ENCODE data around the gene PLD1. TPM values are rescaled to one million over a fixed set of nuclear protein-coding genes. Genes with fewer than 3 reads are reported as not detected.

PLD1 gene
- total RNA-seq, 6 experiments from 2014 or later, result 13.3 to 29.9 (median 18.5) TPM

DNA sequence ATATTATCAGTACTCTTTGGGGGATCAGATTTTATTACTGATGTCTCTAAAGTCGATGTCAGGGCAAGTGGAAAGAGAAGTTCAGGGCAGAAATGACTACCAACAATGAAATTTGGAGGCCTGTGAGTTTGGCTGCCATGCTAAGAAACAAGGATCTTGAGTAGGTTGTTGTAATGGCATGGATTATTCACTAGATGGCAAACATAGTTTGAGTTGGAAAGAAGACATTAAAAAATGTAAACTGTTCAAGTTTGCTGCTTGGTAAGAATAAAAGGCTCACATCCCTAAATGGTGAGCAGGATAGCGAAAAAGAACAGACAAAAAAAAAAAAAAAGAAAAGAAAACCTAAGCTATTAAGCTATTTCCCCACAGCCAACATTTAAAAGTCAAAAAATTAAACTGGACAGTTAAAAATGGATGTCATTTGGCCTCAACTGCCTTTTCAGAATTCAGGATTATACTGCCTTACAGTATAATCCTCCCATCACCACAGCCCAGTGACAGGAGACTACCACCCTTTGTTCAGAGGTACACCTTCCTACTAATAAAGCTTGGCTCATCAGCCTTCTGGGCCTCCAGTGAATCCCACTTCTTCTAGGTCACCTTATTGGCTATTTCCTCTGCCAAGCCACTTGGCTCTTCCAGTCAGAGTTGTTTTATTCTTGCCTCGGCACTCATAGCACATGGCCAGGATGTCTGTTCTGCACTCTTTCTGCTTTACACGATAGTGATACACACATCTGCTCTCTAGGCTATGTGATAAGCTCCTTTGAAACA is 163.7 kb downstream of the PLD1 start:
- no peak overlapping the region for H3K4me3 ChIP-seq
- H3K4me1 ChIP-seq, result no peaks in the 10 kb centered on the region
- WGBS (ENCODE audit: insufficient coverage, low coverage, low lambda C conversion rate, missing lambda C conversion rate), result 40% methylated on average over 4 of the region's 4 CpGs
- DNase-seq (no peak), ATAC-seq (peak; percentile 71 to 82 (median 75))
- peak overlapping the region in 1 of 3 donors; percentile 18 for H3K27ac ChIP-seq
- TF ChIP-seq POLR2A (IDR thresholded peaks at IDR 0.05), result no peak
- TF ChIP-seq, protein P1, sequence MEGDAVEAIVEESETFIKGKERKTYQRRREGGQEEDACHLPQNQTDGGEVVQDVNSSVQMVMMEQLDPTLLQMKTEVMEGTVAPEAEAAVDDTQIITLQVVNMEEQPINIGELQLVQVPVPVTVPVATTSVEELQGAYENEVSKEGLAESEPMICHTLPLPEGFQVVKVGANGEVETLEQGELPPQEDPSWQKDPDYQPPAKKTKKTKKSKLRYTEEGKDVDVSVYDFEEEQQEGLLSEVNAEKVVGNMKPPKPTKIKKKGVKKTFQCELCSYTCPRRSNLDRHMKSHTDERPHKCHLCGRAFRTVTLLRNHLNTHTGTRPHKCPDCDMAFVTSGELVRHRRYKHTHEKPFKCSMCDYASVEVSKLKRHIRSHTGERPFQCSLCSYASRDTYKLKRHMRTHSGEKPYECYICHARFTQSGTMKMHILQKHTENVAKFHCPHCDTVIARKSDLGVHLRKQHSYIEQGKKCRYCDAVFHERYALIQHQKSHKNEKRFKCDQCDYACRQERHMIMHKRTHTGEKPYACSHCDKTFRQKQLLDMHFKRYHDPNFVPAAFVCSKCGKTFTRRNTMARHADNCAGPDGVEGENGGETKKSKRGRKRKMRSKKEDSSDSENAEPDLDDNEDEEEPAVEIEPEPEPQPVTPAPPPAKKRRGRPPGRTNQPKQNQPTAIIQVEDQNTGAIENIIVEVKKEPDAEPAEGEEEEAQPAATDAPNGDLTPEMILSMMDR (IDR thresholded peaks at IDR 0.05), result peak; percentile 48 to 72 (median 58)
- H3K36me3 ChIP-seq, result peaks cover 0 to 10% (median 0%) of the 10 kb centered on the region in 4 donors
- intact Hi-C loops (cut with DNase I), result loop anchor here (5.0 to 10.0 kb wide), 2 partner anchors 126 to 128 kb away; no protein-coding TSS in a partner anchor
- H3K9me3 ChIP-seq, result no peaks in the 10 kb centered on the region
- H3K27me3 ChIP-seq, result no peaks in the 10 kb centered on the region

DNA sequence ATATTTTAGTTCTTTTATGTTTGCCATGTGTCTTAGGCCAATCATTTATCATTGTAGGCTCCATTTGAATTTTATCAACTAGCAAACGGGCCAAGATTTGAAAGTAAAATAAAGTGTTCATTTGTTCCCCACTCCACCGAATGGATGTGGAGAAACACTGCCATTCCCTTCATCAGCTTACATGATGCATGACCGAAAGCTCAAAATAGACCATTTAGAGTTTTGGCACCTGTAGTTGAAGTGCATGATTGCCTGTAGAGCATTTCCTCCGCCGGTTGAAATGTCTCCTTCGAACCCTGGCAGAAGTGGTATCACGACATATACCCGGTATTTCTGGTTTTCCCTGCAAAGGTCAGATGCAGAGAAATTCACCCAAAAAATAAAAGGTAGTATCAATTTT is 165.6 kb downstream of the PLD1 start:
- intact Hi-C loops (cut with DNase I), result loop anchor here (5.0 to 10.0 kb wide), 2 partner anchors 128 to 130 kb away; no protein-coding TSS in a partner anchor
- no peaks in the 10 kb centered on the region for H3K9me3 ChIP-seq
- TF ChIP-seq, protein P1 (IDR thresholded peaks at IDR 0.05), result no peak
- no peak for TF ChIP-seq POLR2A (IDR thresholded peaks at IDR 0.05)
- peaks cover 0 to 10% (median 0%) of the 10 kb centered on the region in 4 donors for H3K36me3 ChIP-seq
- ATAC-seq, result no peak
- DNase-seq, result no peak
- H3K27ac ChIP-seq, result no peak overlapping the region
- no peak overlapping the region for H3K4me3 ChIP-seq
- H3K4me1 ChIP-seq, result peaks cover 0 to 5% (median 0%) of the 10 kb centered on the region in 4 donors
- H3K27me3 ChIP-seq, result no peaks in the 10 kb centered on the region
- 93% methylated on average over 8 of the region's 8 CpGs for WGBS (ENCODE audit: insufficient coverage, low coverage, low lambda C conversion rate, missing lambda C conversion rate)

DNA sequence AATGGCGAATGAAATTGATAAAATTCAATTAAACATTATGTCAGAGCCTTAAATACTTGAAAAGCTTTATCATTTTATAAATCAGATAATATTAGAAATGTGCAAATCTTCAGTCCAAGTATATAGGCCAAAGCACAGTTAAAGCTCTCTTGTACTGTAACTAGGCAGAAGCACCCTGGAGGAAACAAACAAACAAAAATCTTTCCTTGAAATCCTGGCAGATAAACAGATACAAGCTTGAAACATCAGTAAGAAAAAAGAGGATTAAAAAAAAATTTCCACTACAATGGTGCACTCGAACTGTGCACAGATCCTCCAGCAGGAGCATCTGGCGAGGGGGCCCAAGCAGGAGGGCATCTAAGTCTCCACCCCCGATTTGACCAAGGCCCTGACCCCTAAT is 166.6 kb downstream of the PLD1 start:
- intact Hi-C loops (cut with DNase I), result loop anchor here in 1 of 2 donors (10.0 kb wide), 1 partner anchor 131 kb away; no protein-coding TSS in a partner anchor
- Histone ChIP-seq H3K4me1 (peaks cover 0 to 5% (median 0%) of the 10 kb centered on the region in 4 donors), H3K27ac (no peak overlapping the region), H3K4me3 (no peak overlapping the region), H3K36me3 (peaks cover 0 to 12% (median 0%) of the 10 kb centered on the region in 4 donors), H3K9me3 (no peaks in the 10 kb centered on the region), H3K27me3 (no peaks in the 10 kb centered on the region)
- DNase-seq (no peak), ATAC-seq (no peak)
- TF ChIP-seq, protein P1 (IDR thresholded peaks at IDR 0.05), result no peak
- TF ChIP-seq POLR2A (IDR thresholded peaks at IDR 0.05), result no peak
- WGBS (ENCODE audit: insufficient coverage, low coverage, low lambda C conversion rate, missing lambda C conversion rate), result 56% methylated on average over 3 of the region's 4 CpGs

DNA sequence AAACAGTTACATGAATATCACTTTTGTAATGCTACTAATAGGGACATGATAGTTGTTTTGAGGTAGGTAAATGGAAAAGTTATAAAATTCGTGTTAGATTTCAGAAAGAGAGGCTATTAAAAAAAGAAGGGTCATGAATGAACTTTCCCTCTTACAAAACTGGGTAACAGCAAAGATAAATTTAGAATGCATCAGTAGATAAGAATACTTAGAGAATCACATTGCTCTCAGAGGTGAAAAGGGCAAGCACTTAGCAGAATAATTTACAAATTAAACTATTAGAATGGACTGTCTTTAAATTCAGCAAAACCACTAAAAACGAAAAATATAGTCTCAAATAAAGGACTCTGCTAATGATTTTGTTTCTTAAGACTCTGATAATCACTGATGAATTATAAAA is 167.2 kb downstream of the PLD1 start:
- Histone ChIP-seq H3K27ac (no peak overlapping the region), H3K36me3 (peaks cover 0 to 15% (median 0%) of the 10 kb centered on the region in 4 donors), H3K4me3 (no peak overlapping the region), H3K27me3 (no peaks in the 10 kb centered on the region), H3K9me3 (no peaks in the 10 kb centered on the region), H3K4me1 (peaks cover 0 to 5% (median 0%) of the 10 kb centered on the region in 4 donors)
- intact Hi-C loops (cut with DNase I), result loop anchor here in 1 of 2 donors (10.0 kb wide), 1 partner anchor 132 kb away; no protein-coding TSS in a partner anchor
- WGBS (ENCODE audit: insufficient coverage, low coverage, low lambda C conversion rate, missing lambda C conversion rate), result 54% methylated on average over 2 of the region's 2 CpGs
- DNase-seq (no peak), ATAC-seq (no peak)
- TF ChIP-seq POLR2A (IDR thresholded peaks at IDR 0.05), result no peak

Data from right lobe of liver (tissue), 6 donors.